GM13977 (cell line): ENCODE data around the gene OR2T34.
"Not testable (repeated sequence)": the region's sequence is repeated elsewhere in the genome, so short reads cannot be mapped to it uniquely, and the experiment has no call there.

ENCODE experiments used
- DNase-seq: peaks from one replicate; pipeline ENCODE4 v3.0.0; 2012; ENCODE audit warnings: low spot score
- in situ Hi-C: fragments of 300-500 bp; cut with MboI; formaldehyde crosslinking; loops from one replicate; pipeline ENCODE4 v1.12.0; 2022; ENCODE audit warnings: low sequenced_read_pairs, low pct_unique_long_range_greater_than_20kb, mixed read lengths, inconsistent platforms; ENCODE audit not compliant: unreplicated experiment
- TF ChIP-seq, protein P1 (sequence below): IDR thresholded peaks from 2 replicates; pipeline ENCODE4 v1.5.1; 2012; ENCODE audit warnings: mild to moderate bottlenecking, control low read depth; ENCODE audit not compliant: insufficient read depth; ENCODE audit errors: extremely low read depth, missing control alignments

The OR2T34 gene

DNA sequence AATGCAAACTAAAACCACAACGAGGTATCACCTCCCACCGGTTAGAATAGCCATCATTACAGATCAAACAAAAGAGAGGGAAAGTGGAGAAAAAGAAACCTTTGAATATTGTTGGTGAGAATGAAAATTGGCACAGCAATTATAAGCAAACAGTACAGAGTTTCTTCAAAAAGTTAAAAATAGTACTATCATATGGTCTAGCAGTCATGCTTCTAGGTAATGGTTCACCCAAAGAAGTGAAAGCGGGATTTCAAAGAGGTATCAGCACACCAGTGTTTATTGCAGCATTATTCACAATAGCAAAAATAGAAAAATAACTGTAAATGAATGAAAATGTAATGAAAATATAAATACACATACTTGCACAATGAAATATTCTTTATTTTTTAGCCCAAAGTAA is 14.8 kb upstream of the OR2T34 start:
- TF ChIP-seq, protein P1, sequence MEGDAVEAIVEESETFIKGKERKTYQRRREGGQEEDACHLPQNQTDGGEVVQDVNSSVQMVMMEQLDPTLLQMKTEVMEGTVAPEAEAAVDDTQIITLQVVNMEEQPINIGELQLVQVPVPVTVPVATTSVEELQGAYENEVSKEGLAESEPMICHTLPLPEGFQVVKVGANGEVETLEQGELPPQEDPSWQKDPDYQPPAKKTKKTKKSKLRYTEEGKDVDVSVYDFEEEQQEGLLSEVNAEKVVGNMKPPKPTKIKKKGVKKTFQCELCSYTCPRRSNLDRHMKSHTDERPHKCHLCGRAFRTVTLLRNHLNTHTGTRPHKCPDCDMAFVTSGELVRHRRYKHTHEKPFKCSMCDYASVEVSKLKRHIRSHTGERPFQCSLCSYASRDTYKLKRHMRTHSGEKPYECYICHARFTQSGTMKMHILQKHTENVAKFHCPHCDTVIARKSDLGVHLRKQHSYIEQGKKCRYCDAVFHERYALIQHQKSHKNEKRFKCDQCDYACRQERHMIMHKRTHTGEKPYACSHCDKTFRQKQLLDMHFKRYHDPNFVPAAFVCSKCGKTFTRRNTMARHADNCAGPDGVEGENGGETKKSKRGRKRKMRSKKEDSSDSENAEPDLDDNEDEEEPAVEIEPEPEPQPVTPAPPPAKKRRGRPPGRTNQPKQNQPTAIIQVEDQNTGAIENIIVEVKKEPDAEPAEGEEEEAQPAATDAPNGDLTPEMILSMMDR: no peak
- in situ Hi-C loops: no loop called here
- DNase-seq: peak; percentile 22

- TF ChIP-seq, protein P1: no peak
- DNase-seq: no peak
- in situ Hi-C loops: no loop called here
Measured at GRCh38 chr1:248585266-248585665, 10.7 kb upstream of the OR2T34 start.

DNA sequence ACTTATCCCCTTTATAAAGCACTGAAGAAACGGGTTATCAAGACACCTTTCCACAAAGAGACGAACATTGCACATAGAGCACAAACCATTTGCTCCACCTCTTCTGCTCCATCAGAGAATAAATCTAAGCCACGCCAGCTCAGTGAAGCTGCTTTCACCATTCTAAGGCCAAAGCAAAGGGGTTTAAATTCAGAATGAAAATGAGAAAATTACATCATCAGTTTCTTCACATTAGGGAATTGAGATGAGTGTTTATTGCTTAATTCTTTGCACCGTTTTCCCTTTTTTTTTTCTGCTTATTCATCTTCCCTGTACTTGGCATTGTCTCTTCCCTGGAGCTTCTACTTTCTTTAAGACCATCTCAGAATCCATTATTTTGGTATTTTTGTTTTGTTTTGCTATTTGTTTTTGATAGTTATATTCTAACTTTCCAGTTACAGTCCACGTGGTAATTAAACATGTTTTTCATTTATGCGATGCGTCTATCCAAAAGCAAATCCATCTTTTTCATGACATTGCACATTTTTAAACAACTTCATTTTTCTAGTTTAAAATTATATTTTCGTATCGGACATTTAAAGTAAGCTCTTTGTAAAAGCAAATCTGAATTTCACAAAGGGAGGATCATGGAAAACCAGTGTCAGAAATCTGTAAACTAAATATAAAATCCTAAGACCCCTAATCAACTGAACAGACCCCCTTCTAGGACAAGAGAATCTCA is 1.9 kb upstream of the OR2T34 start:
- DNase-seq: no peak
- TF ChIP-seq, protein P1: no peak
- in situ Hi-C loops: no loop called here

GRCh38 chr1:248573856-248574255 is 701 bp downstream of the OR2T34 start:
- in situ Hi-C loops, DNase-seq: not testable (repeated sequence)

GRCh38 chr1:248572049-248572448 is 2.5 kb downstream of the OR2T34 start:
- DNase-seq, in situ Hi-C loops: not testable (repeated sequence)

GRCh38 chr1:248570811-248571210 is 3.7 kb downstream of the OR2T34 start:
- in situ Hi-C loops, DNase-seq: not testable (repeated sequence)

- in situ Hi-C loops, DNase-seq: not testable (repeated sequence)
Measured at GRCh38 chr1:248569049-248569448, 5.5 kb downstream of the OR2T34 start.

GRCh38 chr1:248565530-248566373 is 8.8 kb downstream of the OR2T34 start:
- DNase-seq, in situ Hi-C loops: not testable (repeated sequence)

GRCh38 chr1:248562672-248563071 is 11.9 kb downstream of the OR2T34 start, which contains the start of gene OR2T29:
OR2T29 (minus strand) TSS chr1:248562772; CDS start chr1:248559491, 3,281 bp downstream.
- in situ Hi-C loops, DNase-seq: not testable (repeated sequence)

DNA sequence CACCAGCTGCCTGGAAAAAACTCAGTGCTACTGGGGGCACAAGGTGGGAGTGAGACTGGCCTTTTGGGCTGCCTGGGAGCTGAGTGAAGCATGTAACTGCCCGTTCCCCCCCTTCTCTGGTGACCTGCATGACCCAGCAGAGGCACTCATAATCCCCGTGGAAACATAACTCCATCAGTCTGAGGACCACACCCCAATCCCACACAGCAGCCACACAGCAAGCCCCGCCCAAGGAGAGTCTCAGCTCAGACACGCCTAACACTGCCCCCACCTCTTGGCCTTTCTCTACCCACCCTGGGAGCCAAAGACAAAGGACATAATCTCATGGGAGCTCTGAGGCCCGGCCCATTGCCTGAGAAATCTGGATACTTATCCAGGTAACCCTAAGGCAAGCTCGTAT is 23.5 kb downstream of the OR2T34 start:
- DNase-seq, in situ Hi-C loops: not testable (repeated sequence)

- DNase-seq, in situ Hi-C loops: not testable (repeated sequence)
Measured at GRCh38 chr1:248547383-248547782, 27.2 kb downstream of the OR2T34 start.

- DNase-seq, in situ Hi-C loops: not testable (repeated sequence)
Measured at GRCh38 chr1:248537449-248537848, 37.1 kb downstream of the OR2T34 start.
